B cell (primary cell): ENCODE measurements around the gene RICTOR. TPM values are rescaled to one million over a fixed set of nuclear protein-coding genes. Genes with fewer than 3 reads are reported as not detected.

Experiments used
- ATAC-seq: fragments of 200-7000 bp; cut with Tn5 transposase; one replicate; pipeline ENCODE4 v1.10.0; 2021; ENCODE audit warnings: low read depth, mild to moderate bottlenecking, moderate number of reproducible peaks, moderate library complexity
- CTCF ChIA-PET: fragments of 350-600 bp; sonication (Branson Sonifier 250); formaldehyde crosslinking; loops from one replicate; lab custom pipeline; 2021; ENCODE audit warnings: antibody characterized with exemption, inconsistent platforms; lab: Charles Lee
- POLR2A ChIA-PET: fragments of 350-600 bp; sonication (Branson Sonifier 250); formaldehyde crosslinking; loops from one replicate; lab custom pipeline; 2021; ENCODE audit warnings: antibody characterized with exemption; lab: Charles Lee
- DNase-seq: peaks from one replicate; pipeline ENCODE4 v3.0.0; 2013
- H2AFZ ChIP-seq: 2 replicates; pipeline ENCODE4 v1.6.1; 2012; ENCODE audit warnings: mild to moderate bottlenecking, low read depth, low read length; ENCODE audit not compliant: insufficient read depth, poor library complexity, severe bottlenecking
- H3K27ac ChIP-seq, 2 donors: 1 replicate in 1 of 2; 2 replicates in 1 of 2; pipeline ENCODE4 v1.5.1; 2012 to 2013; ENCODE audit warnings: low read length in 2 of 2, mild to moderate bottlenecking in 2 of 2, moderate library complexity in 1 of 2
- H3K27me3 ChIP-seq, 4 experiments: fragments of 200-600 bp in 1 of 4; sonication (generic) in 1 of 4; replicated peaks in 1 of 4; 1 replicate in 2 of 4; 2 replicates in 2 of 4; pipeline versions ENCODE4 v1.6.1 to v1.7.0; 2013 to 2016; ENCODE audit warnings: low read length in 3 of 4, mild to moderate bottlenecking in 2 of 4, mixed read lengths in 1 of 4, moderate library complexity in 1 of 4; ENCODE audit not compliant: insufficient read depth in 4 of 4, control insufficient read depth in 3 of 4; ENCODE audit errors: control extremely low read depth in 1 of 4
- H3K36me3 ChIP-seq, 2 experiments: replicated peaks in 1 of 2; 1 replicate in 1 of 2; 2 replicates in 1 of 2; pipeline versions ENCODE4 v1.6.1 to v1.7.1; 2013; ENCODE audit warnings: low read length in 1 of 2; ENCODE audit not compliant: insufficient read depth in 2 of 2, control insufficient read depth in 1 of 2; ENCODE audit errors: control extremely low read depth in 1 of 2, extremely low read depth in 1 of 2
- H3K4me1 ChIP-seq, 2 donors: fragments of 200-600 bp in 1 of 2; sonication (generic) in 1 of 2; 1 replicate in 1 of 2; 2 replicates in 1 of 2; pipeline versions ENCODE4 v1.5.1 to v1.6.1; 2013 to 2017; ENCODE audit warnings: low read length in 2 of 2; ENCODE audit not compliant: control insufficient read depth in 2 of 2, insufficient read depth in 2 of 2
- H3K4me2 ChIP-seq: replicated peaks from 2 replicates; pipeline ENCODE3; 2012; ENCODE audit warnings: mild to moderate bottlenecking, low read depth, low read length; ENCODE audit not compliant: poor library complexity, severe bottlenecking
- H3K4me3 ChIP-seq, 5 experiments: fragments of 200-600 bp in 1 of 5; sonication (generic) in 1 of 5; 1 replicate in 3 of 5; 2 replicates in 2 of 5; pipeline versions ENCODE4 v1.5.1 to v1.7.0; 2011 to 2016; ENCODE audit warnings: low read length in 4 of 5, mild to moderate bottlenecking in 4 of 5, low read depth in 2 of 5, control low read depth in 1 of 5, moderate library complexity in 1 of 5; ENCODE audit not compliant: insufficient read depth in 1 of 5; ENCODE audit errors: control extremely low read depth in 1 of 5, extremely low read depth in 1 of 5
- H3K79me2 ChIP-seq: fragments of 200-600 bp; sonication (generic); one replicate; pipeline ENCODE4 v1.6.0; 2016; ENCODE audit warnings: low read length; ENCODE audit not compliant: control insufficient read depth, insufficient read depth
- H3K9ac ChIP-seq: fragments of 200-600 bp; sonication (generic); 2 replicates; pipeline ENCODE4 v1.6.1; 2017; ENCODE audit warnings: mild to moderate bottlenecking, low read length, moderate library complexity
- H3K9me3 ChIP-seq, 3 donors: one replicate each; pipeline versions ENCODE4 v1.6.1 to v1.7.1; 2013; ENCODE audit warnings: low read length in 2 of 3; ENCODE audit not compliant: control insufficient read depth in 2 of 3, insufficient read depth in 1 of 3; ENCODE audit errors: control extremely low read depth in 1 of 3
- H4K20me1 ChIP-seq: 2 replicates; pipeline ENCODE4 v1.6.0; 2012; ENCODE audit warnings: mild to moderate bottlenecking, low read length; ENCODE audit not compliant: insufficient read depth, control insufficient read depth, poor library complexity, severe bottlenecking
- H3K27ac Mint-ChIP-seq: one replicate; pipeline ENCODE4 v1.8.0; 2021; ENCODE audit warnings: mixed read lengths
- H3K27me3 Mint-ChIP-seq: one replicate; pipeline ENCODE4 v1.8.0; 2021; ENCODE audit warnings: mixed read lengths
- H3K4me1 Mint-ChIP-seq: one replicate; pipeline ENCODE4 v1.8.0; 2021; ENCODE audit warnings: mixed read lengths
- H3K4me3 Mint-ChIP-seq: one replicate; pipeline ENCODE4 v1.8.0; 2021; ENCODE audit warnings: mixed read lengths
- H3K9me3 Mint-ChIP-seq: one replicate; pipeline ENCODE4 v1.8.0; 2022; ENCODE audit warnings: mixed read lengths; ENCODE audit not compliant: insufficient read depth
- CTCF ChIP-seq: fragments of 200-600 bp; IDR thresholded peaks from one replicate; pipeline ENCODE4 v1.8.0; 2022; ENCODE audit warnings: antibody characterized with exemption, mild to moderate bottlenecking
- EZH2 ChIP-seq: IDR thresholded peaks from 2 replicates; pipeline ENCODE4 v1.6.1; 2012; ENCODE audit warnings: borderline replicate concordance, low read depth, mild to moderate bottlenecking, moderate library complexity, low read length; ENCODE audit not compliant: insufficient read depth, poor library complexity, severe bottlenecking
- WGBS: methylation state at CpG from one replicate; pipeline ENCODE4 v1.1.5; 2013; ENCODE audit warnings: missing lambda C conversion rate; ENCODE audit not compliant: insufficient coverage; 5-methylcytosine and 5-hydroxymethylcytosine counted together
- intact Hi-C: fragments of 100-400 bp; cut with micrococcal nuclease; formaldehyde crosslinking; loops from one replicate; pipeline ENCODE4 v1.10.0; 2022
- polyA plus RNA-seq: library from polyadenylated mRNA; depleted of rRNA; stranded (reverse); fragments of >200 nt; gene quantifications from 2 replicates; pipeline ENCODE4 v1.2.3, GENCODE V29; 2012
- total RNA-seq, 2 donors: library from RNA; stranded (reverse); fragments of 120-200 nt in 1 of 2; gene quantifications; 1 replicate in 1 of 2; 2 replicates in 1 of 2; pipeline versions ENCODE4 v1.2.3 to v1.2.4, GENCODE V29; 2013 to 2022

RICTOR gene
- total and polyA plus RNA-seq, 2 donors (not counting 1 experiment from before 2014, with no cell fraction given), result 15.4 to 84.3 TPM

- Histone ChIP-seq H3K4me1 (no peaks in the 10 kb centered on the region), H3K9ac (no peak overlapping the region), H3K4me3 (no peak overlapping the region), H4K20me1 (no peaks in the 10 kb centered on the region), H3K36me3 (peaks cover 10 to 38% of the 10 kb centered on the region in 2 experiments), H3K9me3 (no peaks in the 10 kb centered on the region), H3K27ac (no peak overlapping the region), H3K27me3 (no peaks in the 10 kb centered on the region), H3K4me2 (no peak overlapping the region), H2AFZ (no peak overlapping the region), H3K79me2 (no peaks in the 10 kb centered on the region)
- DNase-seq, result no peak
- intact Hi-C loops, result no loop called here
- WGBS, result no CpG with 5 or more reads among the region's 2 CpGs
- H3K27me3 Mint-ChIP-seq, result no peaks in the 10 kb centered on the region
- no peak overlapping the region for H3K4me3 Mint-ChIP-seq
- H3K27ac Mint-ChIP-seq, result no peak overlapping the region
- POLR2A ChIA-PET, result no interaction called here
- H3K9me3 Mint-ChIP-seq, result no peaks in the 10 kb centered on the region
- TF ChIP-seq CTCF (no peak), EZH2 (no peak)
- CTCF ChIA-PET, result interaction anchor here (0.6 kb wide), 1 partner anchor 30 kb away, joined by 3 read pairs; no protein-coding TSS in a partner anchor
- ATAC-seq, result no peak
- H3K4me1 Mint-ChIP-seq, result no peaks in the 10 kb centered on the region
Measured at GRCh38 chr5:38941912-38942311, 132.3 kb downstream of the RICTOR start.

- H4K20me1 ChIP-seq, result no peaks in the 10 kb centered on the region
- CTCF ChIA-PET, result no interaction called here
- H3K4me3 Mint-ChIP-seq, result no peak overlapping the region
- H3K4me2 ChIP-seq, result no peak overlapping the region
- TF ChIP-seq EZH2, result no peak
- no peak for TF ChIP-seq CTCF
- no peaks in the 10 kb centered on the region for H3K9me3 Mint-ChIP-seq
- no peak overlapping the region for H3K4me3 ChIP-seq
- H3K27ac ChIP-seq, result no peak overlapping the region
- POLR2A ChIA-PET, result no interaction called here
- H3K27me3 Mint-ChIP-seq, result no peaks in the 10 kb centered on the region
- ATAC-seq (no peak), DNase-seq (no peak)
- H3K4me1 Mint-ChIP-seq, result no peaks in the 10 kb centered on the region
- intact Hi-C loops, result no loop called here
- H3K27me3 ChIP-seq, result no peaks in the 10 kb centered on the region
- H3K4me1 ChIP-seq, result no peaks in the 10 kb centered on the region
- no peak overlapping the region for H2AFZ ChIP-seq
- no peaks in the 10 kb centered on the region for H3K9me3 ChIP-seq
- no peak overlapping the region for H3K9ac ChIP-seq
- no CpG with 5 or more reads among the region's 2 CpGs for WGBS
- H3K79me2 ChIP-seq, result no peaks in the 10 kb centered on the region
- H3K27ac Mint-ChIP-seq, result no peak overlapping the region
- H3K36me3 ChIP-seq, result peaks cover 10 to 35% of the 10 kb centered on the region in 2 experiments
Measured at GRCh38 chr5:38940230-38940858, 133.9 kb downstream of the RICTOR start.
